ENCODE results near the gene NPY5R.

DNA sequence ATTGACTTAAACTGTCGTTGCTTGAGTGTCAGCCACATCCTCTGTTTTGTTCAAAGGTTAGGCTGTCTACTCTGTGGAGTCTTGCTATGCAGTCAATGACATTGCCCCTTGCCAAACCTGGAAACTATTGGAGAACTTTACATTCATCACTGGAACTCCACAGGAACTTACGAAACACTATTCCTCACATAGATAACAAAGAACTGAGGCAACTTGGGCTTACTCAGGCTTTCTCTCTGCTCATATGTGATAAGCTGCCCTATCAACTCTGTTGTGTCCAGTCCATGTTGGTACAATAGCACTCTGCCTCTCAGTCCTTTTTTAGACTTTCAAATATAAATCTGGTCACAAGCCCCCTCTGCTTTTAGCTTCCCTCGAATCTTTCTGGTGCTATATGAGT, 9.4 kb downstream of the NPY5R start:
- TF ChIP-seq, protein P1, sequence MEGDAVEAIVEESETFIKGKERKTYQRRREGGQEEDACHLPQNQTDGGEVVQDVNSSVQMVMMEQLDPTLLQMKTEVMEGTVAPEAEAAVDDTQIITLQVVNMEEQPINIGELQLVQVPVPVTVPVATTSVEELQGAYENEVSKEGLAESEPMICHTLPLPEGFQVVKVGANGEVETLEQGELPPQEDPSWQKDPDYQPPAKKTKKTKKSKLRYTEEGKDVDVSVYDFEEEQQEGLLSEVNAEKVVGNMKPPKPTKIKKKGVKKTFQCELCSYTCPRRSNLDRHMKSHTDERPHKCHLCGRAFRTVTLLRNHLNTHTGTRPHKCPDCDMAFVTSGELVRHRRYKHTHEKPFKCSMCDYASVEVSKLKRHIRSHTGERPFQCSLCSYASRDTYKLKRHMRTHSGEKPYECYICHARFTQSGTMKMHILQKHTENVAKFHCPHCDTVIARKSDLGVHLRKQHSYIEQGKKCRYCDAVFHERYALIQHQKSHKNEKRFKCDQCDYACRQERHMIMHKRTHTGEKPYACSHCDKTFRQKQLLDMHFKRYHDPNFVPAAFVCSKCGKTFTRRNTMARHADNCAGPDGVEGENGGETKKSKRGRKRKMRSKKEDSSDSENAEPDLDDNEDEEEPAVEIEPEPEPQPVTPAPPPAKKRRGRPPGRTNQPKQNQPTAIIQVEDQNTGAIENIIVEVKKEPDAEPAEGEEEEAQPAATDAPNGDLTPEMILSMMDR (IDR thresholded peaks at IDR 0.05) = no peak
- no peak for TF ChIP-seq POLR2A (IDR thresholded peaks at IDR 0.05)

Data from Peyer's patch (tissue), 4 donors.